ENCODE data around the gene ANKIB1.

DNA sequence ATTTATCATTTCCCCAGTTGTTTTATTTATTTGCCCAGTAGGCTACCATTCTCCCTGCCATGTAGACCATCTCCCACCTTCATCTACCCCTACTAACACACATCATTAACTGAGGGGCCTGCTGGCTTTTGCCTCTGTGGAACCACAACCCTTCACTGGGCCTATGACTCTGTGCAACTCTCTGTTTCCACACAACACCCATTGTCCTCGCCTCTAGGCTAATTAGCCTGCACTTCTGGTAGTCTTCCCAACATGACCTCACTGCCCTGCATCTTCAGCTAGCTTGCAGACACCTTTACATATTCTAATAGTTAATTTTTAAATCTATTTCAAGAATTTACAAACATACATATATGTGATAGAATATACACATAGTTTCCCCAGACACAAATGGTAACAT is 7.5 kb downstream of the ANKIB1 start:
- TF ChIP-seq YY1 (tag by site-specific recombination; IDR thresholded peaks at IDR 0.05) (no peak), BCL11A (tag by site-specific recombination; IDR thresholded peaks at IDR 0.05; ENCODE audit: low read depth) (no peak)

Data from HEK293 (cell line).